GM12801 (cell line): Measurements from ENCODE around the gene LIMS2.

ENCODE experiments used
- TF ChIP-seq, protein P1 (sequence below): IDR thresholded peaks from one replicate; pipeline ENCODE4 v1.5.1; 2011; ENCODE audit warnings: control low read depth; ENCODE audit not compliant: insufficient read length; ENCODE audit errors: extremely low read depth

The LIMS2 gene

DNA sequence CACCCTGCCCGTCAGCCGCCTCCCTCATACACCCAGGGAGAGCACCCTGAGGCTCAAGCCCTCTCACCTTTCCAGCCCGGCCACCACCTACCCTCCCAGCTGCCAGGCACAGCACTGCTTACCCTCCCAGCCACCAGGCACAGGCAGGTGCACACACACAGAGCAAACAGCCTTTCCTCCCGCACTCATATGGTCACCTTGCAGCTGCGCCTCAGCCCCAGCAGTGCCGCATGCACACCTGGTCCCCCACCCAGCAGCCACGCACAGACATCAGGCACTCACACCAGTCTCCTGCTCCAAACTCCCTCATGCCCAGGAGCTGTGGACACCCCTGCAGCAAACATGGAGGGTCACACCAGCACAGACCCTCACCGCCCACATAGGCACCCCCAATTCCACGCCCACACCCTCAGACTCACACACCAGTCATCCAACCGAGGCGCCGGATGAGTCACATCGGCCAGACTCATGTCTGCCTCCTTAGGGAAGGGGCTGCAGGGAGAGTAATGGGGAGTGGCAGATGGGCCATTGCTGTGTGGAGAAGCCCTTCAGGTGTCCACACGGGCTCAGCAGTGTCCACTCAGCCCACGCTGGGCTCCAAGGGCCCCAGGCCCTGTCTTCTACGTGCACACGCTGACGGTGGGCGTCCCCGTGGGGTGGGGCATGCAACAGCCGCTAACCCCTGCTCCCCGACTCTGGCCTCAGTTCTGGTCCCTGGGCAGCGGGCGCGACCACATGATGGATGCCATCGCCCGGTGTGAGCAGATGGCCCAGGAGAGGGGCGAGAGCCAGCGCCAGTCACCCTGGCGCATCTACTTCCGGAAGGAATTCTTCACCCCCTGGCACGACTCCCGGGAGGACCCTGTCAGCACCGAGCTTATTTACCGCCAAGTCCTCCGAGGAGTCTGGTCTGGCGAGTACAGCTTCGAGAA lies 51.7 kb downstream of the LIMS2 start:
- TF ChIP-seq, protein P1, sequence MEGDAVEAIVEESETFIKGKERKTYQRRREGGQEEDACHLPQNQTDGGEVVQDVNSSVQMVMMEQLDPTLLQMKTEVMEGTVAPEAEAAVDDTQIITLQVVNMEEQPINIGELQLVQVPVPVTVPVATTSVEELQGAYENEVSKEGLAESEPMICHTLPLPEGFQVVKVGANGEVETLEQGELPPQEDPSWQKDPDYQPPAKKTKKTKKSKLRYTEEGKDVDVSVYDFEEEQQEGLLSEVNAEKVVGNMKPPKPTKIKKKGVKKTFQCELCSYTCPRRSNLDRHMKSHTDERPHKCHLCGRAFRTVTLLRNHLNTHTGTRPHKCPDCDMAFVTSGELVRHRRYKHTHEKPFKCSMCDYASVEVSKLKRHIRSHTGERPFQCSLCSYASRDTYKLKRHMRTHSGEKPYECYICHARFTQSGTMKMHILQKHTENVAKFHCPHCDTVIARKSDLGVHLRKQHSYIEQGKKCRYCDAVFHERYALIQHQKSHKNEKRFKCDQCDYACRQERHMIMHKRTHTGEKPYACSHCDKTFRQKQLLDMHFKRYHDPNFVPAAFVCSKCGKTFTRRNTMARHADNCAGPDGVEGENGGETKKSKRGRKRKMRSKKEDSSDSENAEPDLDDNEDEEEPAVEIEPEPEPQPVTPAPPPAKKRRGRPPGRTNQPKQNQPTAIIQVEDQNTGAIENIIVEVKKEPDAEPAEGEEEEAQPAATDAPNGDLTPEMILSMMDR, result no peak

DNA sequence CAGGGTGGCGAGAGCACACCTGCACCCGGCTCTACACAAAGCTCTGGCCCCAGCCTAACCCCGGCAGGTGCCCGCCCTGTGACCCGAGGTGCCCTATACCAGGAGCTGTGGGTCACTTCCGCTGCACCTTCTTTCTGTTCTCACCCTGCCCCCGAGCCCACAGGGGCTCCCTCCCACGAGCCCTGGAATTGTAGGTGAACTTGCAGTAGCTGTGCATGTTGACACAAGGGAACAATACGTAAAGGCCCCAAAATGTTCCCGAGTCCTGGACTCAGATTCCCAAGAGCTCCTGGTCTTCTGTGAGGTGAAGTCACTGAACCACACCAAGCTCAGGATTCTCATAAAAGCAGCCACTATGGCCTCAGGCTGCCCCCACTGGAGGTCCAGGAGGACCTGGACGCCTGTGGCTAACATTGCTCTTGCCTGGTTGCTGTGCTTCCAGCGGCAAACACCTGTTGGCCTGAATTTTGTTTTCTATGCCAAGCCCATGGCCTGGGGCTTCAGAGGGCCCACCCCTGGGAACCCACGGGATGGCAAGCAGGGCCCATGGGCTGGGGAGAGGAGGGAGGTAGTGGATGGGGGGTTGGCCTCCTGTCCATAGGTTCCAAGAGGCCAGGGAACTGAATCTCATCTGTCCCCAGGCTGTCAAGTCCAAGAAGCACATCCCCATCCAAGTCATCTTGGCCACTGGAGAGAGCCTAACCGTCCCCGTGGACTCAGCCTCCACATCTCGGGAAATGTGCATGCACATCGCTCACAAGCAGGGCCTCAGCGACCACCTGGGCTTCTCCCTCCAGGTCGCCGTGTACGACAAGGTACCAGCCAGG lies 52.6 kb downstream of the LIMS2 start:
- TF ChIP-seq, protein P1, result no peak

DNA sequence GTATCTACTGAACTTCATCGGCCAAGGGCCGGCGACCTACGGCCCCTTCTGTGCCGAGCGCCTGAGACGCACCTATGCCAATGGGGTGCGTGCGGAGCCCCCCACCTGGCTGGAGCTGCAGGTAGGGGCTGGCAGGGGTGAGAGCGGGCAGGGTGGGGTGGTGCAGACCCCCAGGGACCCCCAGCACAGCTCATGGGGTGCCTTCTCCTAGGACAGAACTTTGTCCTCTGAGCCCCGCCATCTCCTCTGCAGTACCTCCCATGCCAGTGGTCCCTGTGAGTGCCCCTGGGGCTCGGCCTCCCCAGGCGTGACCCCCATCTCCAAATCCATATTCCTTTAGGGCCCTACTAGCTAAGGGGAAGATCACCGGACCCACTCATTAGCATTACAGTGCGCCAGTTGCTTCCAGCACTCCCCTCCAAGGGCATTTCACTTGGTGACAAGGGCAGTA lies 53.3 kb downstream of the LIMS2 start:
- TF ChIP-seq, protein P1, result no peak

DNA sequence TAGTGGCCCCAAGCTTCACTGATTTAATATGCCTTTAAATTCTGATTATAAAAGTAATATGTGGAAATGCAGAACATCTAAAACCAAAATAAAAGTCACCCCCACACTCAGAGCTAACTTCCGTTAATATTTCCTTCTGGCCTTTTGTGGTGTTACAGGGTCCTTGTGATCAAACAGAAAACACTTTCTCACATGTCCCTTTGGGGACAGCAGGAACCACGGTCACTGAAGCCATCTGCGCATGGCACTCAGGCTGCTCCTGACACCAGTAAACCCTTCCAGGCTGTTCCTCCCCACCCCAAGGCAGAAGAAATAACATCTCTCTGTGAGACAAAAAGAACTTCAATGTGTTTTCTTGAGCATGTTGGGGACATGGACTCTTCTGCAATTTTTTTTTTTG lies 54.5 kb downstream of the LIMS2 start:
- TF ChIP-seq, protein P1, result no peak

DNA sequence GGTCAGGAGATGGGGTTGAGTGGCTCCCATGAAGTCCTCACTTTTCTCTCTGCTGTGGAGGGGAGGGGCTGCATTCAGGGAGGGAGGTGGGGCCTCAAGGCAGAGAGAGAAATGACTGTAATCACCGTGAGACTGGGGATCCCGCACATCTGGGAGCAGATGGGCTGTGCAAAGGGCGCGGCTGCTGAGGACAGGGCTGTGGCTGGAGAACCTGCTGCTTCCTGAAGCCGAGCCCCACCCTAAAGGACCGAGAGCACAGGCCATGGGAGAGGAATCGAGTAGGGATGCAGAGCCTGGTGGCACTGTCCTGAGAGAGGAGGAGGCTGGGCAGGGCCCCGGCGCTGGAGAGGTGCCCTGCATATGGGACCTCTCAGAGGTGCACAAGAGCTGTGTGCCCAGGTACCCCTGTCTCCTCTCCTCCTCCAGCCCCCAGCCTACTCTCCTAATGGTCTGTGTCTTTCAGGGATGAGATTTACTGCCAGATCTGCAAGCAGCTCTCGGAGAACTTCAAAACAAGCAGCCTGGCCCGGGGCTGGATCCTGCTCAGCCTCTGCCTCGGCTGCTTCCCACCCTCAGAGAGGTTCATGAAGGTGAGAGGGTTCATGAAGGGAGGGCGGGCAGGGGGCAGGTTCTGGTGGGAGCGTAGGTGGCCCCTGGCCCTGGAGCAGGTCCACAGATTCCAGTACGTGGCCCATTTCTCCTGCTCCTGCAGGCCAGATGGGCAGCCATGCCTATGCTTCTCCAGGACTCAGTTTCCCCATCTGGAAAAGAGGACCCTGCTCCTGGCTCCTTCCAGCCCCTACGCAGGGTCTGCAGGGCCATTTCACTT lies 55.2 kb downstream of the LIMS2 start:
- TF ChIP-seq, protein P1, result no peak

DNA sequence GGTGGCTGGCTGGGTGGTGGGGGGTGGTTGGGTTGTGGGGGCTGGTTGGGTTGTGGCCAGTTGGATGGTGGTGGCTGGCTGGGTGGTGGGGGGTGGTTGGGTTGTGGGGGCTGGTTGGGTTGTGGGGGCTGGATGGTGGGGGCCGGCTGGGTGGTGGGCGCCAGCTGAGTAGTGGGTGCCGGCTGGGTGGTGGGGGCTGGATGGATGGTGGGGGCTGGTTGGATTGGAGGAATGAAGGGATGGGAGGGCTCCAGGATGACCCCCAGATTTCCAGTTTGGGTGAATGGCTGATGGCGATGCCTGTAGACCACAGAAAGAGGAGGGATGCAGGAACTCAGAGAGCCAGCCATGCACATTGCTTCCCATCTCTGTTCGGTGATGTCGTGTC lies 56.1 kb downstream of the LIMS2 start:
- TF ChIP-seq, protein P1, result no peak
